PC-3 (cell line): ENCODE measurements around the gene CTNNA3. TPM values are rescaled to one million over a fixed set of nuclear protein-coding genes. Genes with fewer than 3 reads are reported as not detected.

Source experiments
- ATAC-seq: fragments of 200-7000 bp; cut with Tn5 transposase; 2 replicates; pipeline ENCODE4 v1.9.1; 2020; ENCODE audit warnings: mild to moderate bottlenecking, moderate library complexity
- BruUV-seq: library from RNA; stranded (reverse); fragments of 400-500 nt; replicated peaks from 2 replicates; lab custom pipeline; 2021; lab: Mats Ljungman, UMichigan
- CTCF ChIA-PET: fragments of 300-600 bp; sonication (Branson Sonifier 250); formaldehyde crosslinking; loops from one replicate; lab custom pipeline; 2022; ENCODE audit warnings: antibody characterized with exemption; lab: Charles Lee
- POLR2A ChIA-PET: fragments of 300-600 bp; sonication (Branson Sonifier 250); formaldehyde crosslinking; loops from one replicate; lab custom pipeline; 2022; ENCODE audit warnings: antibody characterized with exemption; ENCODE audit not compliant: unreplicated experiment; lab: Charles Lee
- DNase-seq: peaks from one replicate; pipeline ENCODE4 v3.0.0-alpha.2; 2015
- H2AFZ ChIP-seq: fragments of 300-600 bp; sonication (generic); 2 replicates; pipeline ENCODE4 v1.6.0; 2016; ENCODE audit warnings: antibody characterized with exemption, low read length
- H3F3A ChIP-seq: fragments of 300-600 bp; sonication (generic); one replicate; pipeline ENCODE4 v1.6.0; 2017; ENCODE audit warnings: antibody characterized with exemption, low read length, control low read depth, mild to moderate bottlenecking; ENCODE audit not compliant: unreplicated experiment
- H3K27ac ChIP-seq: fragments of 300-600 bp; sonication (generic); 2 replicates; pipeline ENCODE4 v1.5.1; 2016; ENCODE audit warnings: mild to moderate bottlenecking, low read length
- H3K27me3 ChIP-seq: fragments of 300-600 bp; sonication (generic); 2 replicates; pipeline ENCODE4 v1.6.1; 2016; ENCODE audit warnings: low read length, mixed read lengths
- H3K36me3 ChIP-seq: fragments of 300-600 bp; sonication (generic); 2 replicates; pipeline ENCODE4 v1.6.1; 2016; ENCODE audit warnings: low read depth, mixed run types, low read length, mixed read lengths
- H3K4me1 ChIP-seq: fragments of 300-600 bp; sonication (generic); 2 replicates; pipeline ENCODE4 v1.5.1; 2016; ENCODE audit warnings: low read length; ENCODE audit not compliant: insufficient read depth
- H3K4me2 ChIP-seq: fragments of 300-600 bp; sonication (generic); 2 replicates; pipeline ENCODE4 v1.6.0; 2016; ENCODE audit warnings: low read length
- H3K4me3 ChIP-seq: fragments of 300-600 bp; sonication (generic); 2 replicates; pipeline ENCODE4 v1.5.1; 2016; ENCODE audit warnings: mild to moderate bottlenecking, low read length, mixed read lengths
- H3K79me2 ChIP-seq: fragments of 300-600 bp; sonication (generic); 2 replicates; pipeline ENCODE4 v1.6.1; 2017; ENCODE audit warnings: low read length, mixed read lengths
- H3K9ac ChIP-seq: fragments of 300-600 bp; sonication (generic); 2 replicates; pipeline ENCODE4 v1.6.0; 2016; ENCODE audit warnings: mild to moderate bottlenecking, low read length
- H3K9me2 ChIP-seq: fragments of 300-600 bp; sonication (generic); replicated peaks from 2 replicates; pipeline ENCODE4 v1.6.1; 2016; ENCODE audit warnings: mixed run types, low read length, mixed read lengths
- H3K9me3 ChIP-seq: fragments of 300-600 bp; sonication (generic); 2 replicates; pipeline ENCODE4 v1.6.1; 2016; ENCODE audit warnings: low read length, mixed read lengths
- H4K20me1 ChIP-seq: fragments of 300-600 bp; sonication (generic); 2 replicates; pipeline ENCODE4 v1.6.1; 2016; ENCODE audit warnings: low read length, mixed read lengths
- EZH2 ChIP-seq: fragments of 300-600 bp; sonication (generic); IDR thresholded peaks from one replicate; pipeline ENCODE4 v1.6.1; 2017; ENCODE audit warnings: antibody characterized with exemption, mild to moderate bottlenecking, low read length; ENCODE audit not compliant: unreplicated experiment
- EZH2phosphoT487 ChIP-seq: fragments of 300-600 bp; sonication (generic); IDR thresholded peaks from 2 replicates; pipeline ENCODE4 v1.6.1; 2018; ENCODE audit warnings: mild to moderate bottlenecking, antibody characterized with exemption, low read length, borderline replicate concordance
- intact Hi-C: fragments of 100-400 bp; cut with micrococcal nuclease; formaldehyde crosslinking; loops from 2 replicates; pipeline ENCODE4 v1.9.0; 2023
- total RNA-seq: library from RNA; depleted of rRNA; stranded (reverse); fragments of >200 nt; gene quantifications from 2 replicates; pipeline ENCODE4 v1.2.3, GENCODE V29; 2014
- TF ChIP-seq, protein P1 (sequence below): fragments of 300-600 bp; sonication (generic); conservative IDR thresholded peaks from 2 replicates; pipeline ENCODE4 v1.5.1; 2017; ENCODE audit warnings: antibody characterized with exemption, low read depth, mild to moderate bottlenecking, low read length

Gene CTNNA3
- total RNA-seq, 1 experiment from 2014 or later, result 1.9 TPM

DNA sequence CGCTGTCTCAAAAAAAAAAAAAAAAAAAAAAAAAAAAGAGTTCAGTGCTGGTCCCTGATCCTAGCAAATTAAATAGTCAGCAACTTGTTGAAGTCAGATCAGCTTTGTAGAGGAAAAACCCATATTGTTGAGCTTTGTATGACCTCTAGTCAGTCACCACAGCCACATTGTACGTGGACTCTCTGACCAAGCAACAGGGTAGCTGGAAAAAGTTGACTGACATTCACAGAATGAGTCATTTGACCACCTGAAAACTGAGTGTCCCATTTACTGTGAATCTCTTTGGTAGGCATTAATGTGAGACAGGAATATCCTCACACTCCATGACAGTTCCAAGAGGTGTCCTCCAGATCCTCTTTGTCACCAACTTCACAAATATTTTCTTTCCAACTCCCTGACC lies 399.1 kb downstream of the CTNNA3 start:
- no peak for TF ChIP-seq EZH2phosphoT487
- no peak for TF ChIP-seq EZH2
- TF ChIP-seq, protein P1, sequence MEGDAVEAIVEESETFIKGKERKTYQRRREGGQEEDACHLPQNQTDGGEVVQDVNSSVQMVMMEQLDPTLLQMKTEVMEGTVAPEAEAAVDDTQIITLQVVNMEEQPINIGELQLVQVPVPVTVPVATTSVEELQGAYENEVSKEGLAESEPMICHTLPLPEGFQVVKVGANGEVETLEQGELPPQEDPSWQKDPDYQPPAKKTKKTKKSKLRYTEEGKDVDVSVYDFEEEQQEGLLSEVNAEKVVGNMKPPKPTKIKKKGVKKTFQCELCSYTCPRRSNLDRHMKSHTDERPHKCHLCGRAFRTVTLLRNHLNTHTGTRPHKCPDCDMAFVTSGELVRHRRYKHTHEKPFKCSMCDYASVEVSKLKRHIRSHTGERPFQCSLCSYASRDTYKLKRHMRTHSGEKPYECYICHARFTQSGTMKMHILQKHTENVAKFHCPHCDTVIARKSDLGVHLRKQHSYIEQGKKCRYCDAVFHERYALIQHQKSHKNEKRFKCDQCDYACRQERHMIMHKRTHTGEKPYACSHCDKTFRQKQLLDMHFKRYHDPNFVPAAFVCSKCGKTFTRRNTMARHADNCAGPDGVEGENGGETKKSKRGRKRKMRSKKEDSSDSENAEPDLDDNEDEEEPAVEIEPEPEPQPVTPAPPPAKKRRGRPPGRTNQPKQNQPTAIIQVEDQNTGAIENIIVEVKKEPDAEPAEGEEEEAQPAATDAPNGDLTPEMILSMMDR, result no peak
- ChIA-PET CTCF (no interaction called here), POLR2A (no interaction called here)
- H3K9me2 ChIP-seq, result 0 out of 2 replicates have a peak, but pooled peaks cover 4% of the 10 kb centered on the region
- peaks cover 3% of the 10 kb centered on the region; the same call in 1 of the 2 replicates for H4K20me1 ChIP-seq
- ATAC-seq (no peak), DNase-seq (no peak)
- intact Hi-C loops, result no loop called here
- H3K27me3 ChIP-seq, result peaks cover 13% of the 10 kb centered on the region
- H3K27ac ChIP-seq, result no peak overlapping the region
- 0 out of 2 replicates have a peak, but pooled peaks cover 3% of the 10 kb centered on the region for H3K4me1 ChIP-seq
- H3F3A ChIP-seq, result no peaks in the 10 kb centered on the region
- H2AFZ ChIP-seq, result no peak overlapping the region
- H3K4me2 ChIP-seq, result no peak overlapping the region
- BruUV-seq, result no TSS peak
- H3K9me3 ChIP-seq, result no peaks in the 10 kb centered on the region
- H3K79me2 ChIP-seq, result no peaks in the 10 kb centered on the region
- H3K4me3 ChIP-seq, result no peak overlapping the region
- no peaks in the 10 kb centered on the region for H3K36me3 ChIP-seq
- no peak overlapping the region for H3K9ac ChIP-seq

DNA sequence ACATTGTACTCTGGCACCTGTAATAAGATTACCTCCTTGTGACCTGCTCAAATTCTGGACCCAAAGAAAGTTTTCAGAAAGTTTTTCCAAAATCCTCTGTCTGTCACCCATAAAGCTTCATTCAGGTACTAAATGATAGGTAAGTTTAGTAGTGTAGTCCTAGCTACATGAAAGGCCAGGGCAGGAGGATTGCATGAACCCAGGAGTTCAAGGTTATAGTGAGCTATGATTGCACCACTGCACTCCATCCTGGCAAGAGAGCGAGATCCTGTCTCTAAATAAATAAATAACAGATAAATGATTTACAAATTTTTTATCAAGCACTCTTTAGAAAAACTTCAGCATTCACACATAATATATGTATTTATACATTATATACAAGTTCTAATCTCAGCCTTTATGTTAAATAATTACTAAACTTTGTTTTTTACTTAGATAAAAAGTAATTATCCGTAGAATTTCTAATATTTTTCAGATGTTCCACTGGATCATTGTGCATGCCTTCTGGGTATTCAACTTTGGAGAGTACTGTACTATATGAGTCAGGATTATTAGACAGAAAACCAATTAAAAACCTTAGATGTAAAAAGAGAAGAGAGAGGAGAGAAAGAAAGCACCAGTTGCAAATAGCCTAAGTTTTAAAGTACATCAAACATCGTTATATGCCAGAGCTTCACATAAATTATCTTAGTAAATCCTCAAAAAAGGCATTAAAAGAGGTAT lies 407.1 kb downstream of the CTNNA3 start:
- no peak for ATAC-seq

More for the DNA sequence above, 407.1 kb downstream of the CTNNA3 start:
- H3K79me2 ChIP-seq, result no peaks in the 10 kb centered on the region
- H3K9me2 ChIP-seq, result no peaks in the 10 kb centered on the region
- H3K4me3 ChIP-seq, result no peak overlapping the region
- H3K9ac ChIP-seq, result no peak overlapping the region
- no peak overlapping the region for H3K4me2 ChIP-seq
- H3K36me3 ChIP-seq, result no peaks in the 10 kb centered on the region
- peaks cover 70% of the 10 kb centered on the region for H3K27me3 ChIP-seq
- no peaks in the 10 kb centered on the region for H4K20me1 ChIP-seq
- H2AFZ ChIP-seq, result no peak overlapping the region
- BruUV-seq, result no TSS peak
- DNase-seq, result no peak
- ChIA-PET CTCF (no interaction called here), POLR2A (interaction anchor here (0.6 kb wide), 1 partner anchor 209 kb away, joined by 3 read pairs; no protein-coding TSS in a partner anchor)
- intact Hi-C loops, result no loop called here
- no peak for TF ChIP-seq EZH2
- no peak for TF ChIP-seq EZH2phosphoT487
- TF ChIP-seq, protein P1, result no peak
- H3K27ac ChIP-seq, result no peak overlapping the region
- H3F3A ChIP-seq, result no peaks in the 10 kb centered on the region
- no peaks in the 10 kb centered on the region for H3K9me3 ChIP-seq
- no peaks in the 10 kb centered on the region for H3K4me1 ChIP-seq
